ENCODE data around the gene C7orf25. TPM values are rescaled to one million over a fixed set of nuclear protein-coding genes. Genes with fewer than 3 reads are reported as not detected.

C7orf25 gene
- total and polyA plus RNA-seq, 2 donors (not counting 1 experiment from before 2014, with no cell fraction given), result 8.5 to 8.8 TPM

- H3K27me3 ChIP-seq (ENCODE audit: control insufficient read depth, insufficient read depth, low read length), result peaks cover 4% of the 10 kb centered on the region
- TF ChIP-seq, protein P1, sequence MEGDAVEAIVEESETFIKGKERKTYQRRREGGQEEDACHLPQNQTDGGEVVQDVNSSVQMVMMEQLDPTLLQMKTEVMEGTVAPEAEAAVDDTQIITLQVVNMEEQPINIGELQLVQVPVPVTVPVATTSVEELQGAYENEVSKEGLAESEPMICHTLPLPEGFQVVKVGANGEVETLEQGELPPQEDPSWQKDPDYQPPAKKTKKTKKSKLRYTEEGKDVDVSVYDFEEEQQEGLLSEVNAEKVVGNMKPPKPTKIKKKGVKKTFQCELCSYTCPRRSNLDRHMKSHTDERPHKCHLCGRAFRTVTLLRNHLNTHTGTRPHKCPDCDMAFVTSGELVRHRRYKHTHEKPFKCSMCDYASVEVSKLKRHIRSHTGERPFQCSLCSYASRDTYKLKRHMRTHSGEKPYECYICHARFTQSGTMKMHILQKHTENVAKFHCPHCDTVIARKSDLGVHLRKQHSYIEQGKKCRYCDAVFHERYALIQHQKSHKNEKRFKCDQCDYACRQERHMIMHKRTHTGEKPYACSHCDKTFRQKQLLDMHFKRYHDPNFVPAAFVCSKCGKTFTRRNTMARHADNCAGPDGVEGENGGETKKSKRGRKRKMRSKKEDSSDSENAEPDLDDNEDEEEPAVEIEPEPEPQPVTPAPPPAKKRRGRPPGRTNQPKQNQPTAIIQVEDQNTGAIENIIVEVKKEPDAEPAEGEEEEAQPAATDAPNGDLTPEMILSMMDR (conservative IDR thresholded peaks at IDR 0.05 in 1 of 2, IDR thresholded peaks at IDR 0.05 in 1 of 2; ENCODE audit: low read depth in 1 of 2, low read length in 2 of 2), result no peak
- TF ChIP-seq EZH2 (IDR thresholded peaks at IDR 0.05; ENCODE audit: low read length, missing control alignments), result no peak
- no peak overlapping the region for H2AFZ ChIP-seq (ENCODE audit: low read length)
- no peaks in the 10 kb centered on the region for H4K20me1 ChIP-seq (ENCODE audit: control insufficient read depth, extremely low read depth, insufficient read depth, low read length)
- H3K79me2 ChIP-seq (ENCODE audit: control insufficient read depth, insufficient read depth, low read length), result no peaks in the 10 kb centered on the region
- no peaks in the 10 kb centered on the region for H3K4me1 ChIP-seq (ENCODE audit: control insufficient read depth, extremely low read depth, insufficient read depth, low read length)
- no peak for DNase-seq (ENCODE audit: low read depth in 2 of 2)
- H3K4me2 ChIP-seq (ENCODE audit: extremely low read depth, insufficient read depth, low read length), result no peak overlapping the region
- no peak overlapping the region for H3K4me3 ChIP-seq (replicated peaks in 1 of 4; ENCODE audit: control extremely low read depth in 1 of 4, insufficient read depth in 1 of 4, low read depth in 3 of 4, low read length in 4 of 4)
- H3K27ac ChIP-seq (ENCODE audit: insufficient read depth, low read length), result no peak overlapping the region
- no peaks in the 10 kb centered on the region for H3K9me3 ChIP-seq (ENCODE audit: control insufficient read depth, insufficient read depth, low read depth, low read length)
- no peaks in the 10 kb centered on the region for H3K36me3 ChIP-seq (ENCODE audit: control insufficient read depth, insufficient read depth, low read length)
- H3K9ac ChIP-seq (ENCODE audit: insufficient read depth, low read length), result no peak overlapping the region
Observed at GRCh38 chr7:42959549-42959948, 47.7 kb upstream of the C7orf25 start.

DNA sequence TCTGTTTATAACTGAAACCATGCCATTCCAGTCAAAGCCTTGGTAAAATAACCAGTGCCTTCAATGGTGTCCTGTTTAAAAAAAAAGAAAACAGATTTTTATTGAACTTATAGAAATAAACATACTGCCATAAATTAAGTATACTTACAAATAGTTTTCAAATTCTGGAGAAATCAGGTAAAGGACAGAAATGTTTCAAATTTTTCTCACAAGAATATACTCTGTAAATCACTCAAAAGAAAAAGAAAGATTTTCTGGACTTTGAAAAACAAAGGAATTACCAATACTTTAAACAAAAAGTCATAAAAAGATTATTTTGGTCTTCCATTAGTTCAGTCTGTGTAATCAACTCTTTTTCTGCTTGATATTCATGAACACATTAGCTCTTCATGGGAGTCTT, 44.2 kb upstream of the C7orf25 start:
- no peak overlapping the region for H3K4me2 ChIP-seq (ENCODE audit: extremely low read depth, insufficient read depth, low read length)
- TF ChIP-seq EZH2 (IDR thresholded peaks at IDR 0.05; ENCODE audit: low read length, missing control alignments), result no peak
- TF ChIP-seq, protein P1 (conservative IDR thresholded peaks at IDR 0.05 in 1 of 2, IDR thresholded peaks at IDR 0.05 in 1 of 2; ENCODE audit: low read depth in 1 of 2, low read length in 2 of 2), result no peak
- no peak for DNase-seq (ENCODE audit: low read depth in 2 of 2)
- no peaks in the 10 kb centered on the region for H3K4me1 ChIP-seq (ENCODE audit: control insufficient read depth, extremely low read depth, insufficient read depth, low read length)
- peaks cover 4% of the 10 kb centered on the region for H3K27me3 ChIP-seq (ENCODE audit: control insufficient read depth, insufficient read depth, low read length)
- no peak overlapping the region for H3K9ac ChIP-seq (ENCODE audit: insufficient read depth, low read length)
- H3K36me3 ChIP-seq (ENCODE audit: control insufficient read depth, insufficient read depth, low read length), result no peaks in the 10 kb centered on the region
- H3K79me2 ChIP-seq (ENCODE audit: control insufficient read depth, insufficient read depth, low read length), result no peaks in the 10 kb centered on the region
- H3K27ac ChIP-seq (ENCODE audit: insufficient read depth, low read length), result no peak overlapping the region
- no peak overlapping the region for H2AFZ ChIP-seq (ENCODE audit: low read length)
- no peak overlapping the region for H3K4me3 ChIP-seq (replicated peaks in 1 of 4; ENCODE audit: control extremely low read depth in 1 of 4, insufficient read depth in 1 of 4, low read depth in 3 of 4, low read length in 4 of 4)
- no peaks in the 10 kb centered on the region for H3K9me3 ChIP-seq (ENCODE audit: control insufficient read depth, insufficient read depth, low read depth, low read length)
- no peaks in the 10 kb centered on the region for H4K20me1 ChIP-seq (ENCODE audit: control insufficient read depth, extremely low read depth, insufficient read depth, low read length)

- Histone ChIP-seq H3K27ac (ENCODE audit: insufficient read depth, low read length) (no peak overlapping the region), H3K79me2 (ENCODE audit: control insufficient read depth, insufficient read depth, low read length) (no peaks in the 10 kb centered on the region), H3K27me3 (ENCODE audit: control insufficient read depth, insufficient read depth, low read length) (no peaks in the 10 kb centered on the region), H3K4me3 (replicated peaks in 1 of 4; ENCODE audit: control extremely low read depth in 1 of 4, insufficient read depth in 1 of 4, low read depth in 3 of 4, low read length in 4 of 4) (no peak overlapping the region), H3K4me1 (ENCODE audit: control insufficient read depth, extremely low read depth, insufficient read depth, low read length) (no peaks in the 10 kb centered on the region), H3K4me2 (ENCODE audit: extremely low read depth, insufficient read depth, low read length) (no peak overlapping the region), H3K36me3 (ENCODE audit: control insufficient read depth, insufficient read depth, low read length) (no peaks in the 10 kb centered on the region), H4K20me1 (ENCODE audit: control insufficient read depth, extremely low read depth, insufficient read depth, low read length) (no peaks in the 10 kb centered on the region), H3K9me3 (ENCODE audit: control insufficient read depth, insufficient read depth, low read depth, low read length) (no peaks in the 10 kb centered on the region), H3K9ac (ENCODE audit: insufficient read depth, low read length) (no peak overlapping the region), H2AFZ (ENCODE audit: low read length) (no peak overlapping the region)
- no peak for DNase-seq (ENCODE audit: low read depth in 2 of 2)
- TF ChIP-seq, protein P1 (conservative IDR thresholded peaks at IDR 0.05 in 1 of 2, IDR thresholded peaks at IDR 0.05 in 1 of 2; ENCODE audit: low read depth in 1 of 2, low read length in 2 of 2), result no peak
- no peak for TF ChIP-seq EZH2 (IDR thresholded peaks at IDR 0.05; ENCODE audit: low read length, missing control alignments)
Observed at GRCh38 chr7:42953994-42954393, 42.1 kb upstream of the C7orf25 start.
